ENCODE data around the gene TEPSIN.

GRCh38 chr17:81223762-81224130 lies 15.1 kb downstream of the TEPSIN start:
- TF ChIP-seq CTCF (CRISPR knock-in tag; IDR thresholded peaks at IDR 0.05) (no peak), HIVEP1 (CRISPR knock-in tag; IDR thresholded peaks at IDR 0.05) (no peak), NFIC (IDR thresholded peaks at IDR 0.05; ENCODE audit: low read length) (no peak), BRD4 (CRISPR knock-in tag; IDR thresholded peaks at IDR 0.05) (no peak), POLR2A (IDR thresholded peaks at IDR 0.05; ENCODE audit: insufficient read depth in 1 of 2, low read depth in 2 of 2, low read length in 2 of 2) (no peak), CEBPG (CRISPR knock-in tag; IDR thresholded peaks at IDR 0.05) (no peak), EP300 (IDR thresholded peaks at IDR 0.05; ENCODE audit: low read depth in 2 of 2, low read length in 2 of 2) (no peak), EP300 (CRISPR knock-in tag; IDR thresholded peaks at IDR 0.05; ENCODE audit: borderline replicate concordance) (no peak)
